ENCODE results near the gene ADGRA3. TPM values are rescaled to one million over a fixed set of nuclear protein-coding genes. Genes with fewer than 3 reads are reported as not detected.

ADGRA3 gene
- total and polyA plus RNA-seq, 2 experiments from 2014 or later: 16.2 to 73.9 TPM

DNA sequence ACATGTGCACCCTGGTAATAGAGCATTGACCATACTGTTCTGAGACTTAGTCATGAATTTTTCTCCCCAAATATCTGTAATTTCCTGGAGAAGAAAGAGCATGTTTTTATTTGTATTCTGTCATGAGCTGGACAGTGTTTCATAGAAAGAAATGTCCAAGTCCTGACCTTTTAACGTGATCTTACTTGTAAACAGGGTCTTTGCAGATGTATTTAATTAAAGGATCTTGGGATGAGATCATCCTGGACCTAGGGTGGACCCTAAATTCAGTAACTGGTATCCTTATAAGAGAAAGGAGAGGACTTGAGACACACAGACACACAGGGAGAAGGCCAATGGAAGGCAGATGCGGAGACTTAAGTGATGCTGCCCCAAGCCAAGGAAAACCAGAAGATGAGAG, 3.6 kb downstream of the ADGRA3 start:
- Histone ChIP-seq H3K4me3 (0 out of 2 replicates have a peak overlapping the region, but pooled peaks have one; percentile 13), H4K20me1 (replicated peaks; ENCODE audit: insufficient read depth) (peaks cover 42% of the 10 kb centered on the region), H3F3A (replicated peaks; ENCODE audit: low read depth) (peaks cover 4% of the 10 kb centered on the region; the same call in 1 of the 2 replicates), H3K27ac (ENCODE audit: low read depth) (no peak overlapping the region), H3K36me3 (ENCODE audit: insufficient read depth) (no peaks in the 10 kb centered on the region), H3K4me2 (no peak overlapping the region), H3K79me2 (replicated peaks; ENCODE audit: insufficient read depth) (no peaks in the 10 kb centered on the region), H3K27me3 (ENCODE audit: insufficient read depth) (no peaks in the 10 kb centered on the region), H2AFZ (no peak overlapping the region), H3K4me1 (ENCODE audit: insufficient read depth) (peaks cover 42% of the 10 kb centered on the region), H3K9me2 (ENCODE audit: insufficient read depth) (no peaks in the 10 kb centered on the region; the same call in 1 of the 2 replicates)
- TF ChIP-seq, protein P1, sequence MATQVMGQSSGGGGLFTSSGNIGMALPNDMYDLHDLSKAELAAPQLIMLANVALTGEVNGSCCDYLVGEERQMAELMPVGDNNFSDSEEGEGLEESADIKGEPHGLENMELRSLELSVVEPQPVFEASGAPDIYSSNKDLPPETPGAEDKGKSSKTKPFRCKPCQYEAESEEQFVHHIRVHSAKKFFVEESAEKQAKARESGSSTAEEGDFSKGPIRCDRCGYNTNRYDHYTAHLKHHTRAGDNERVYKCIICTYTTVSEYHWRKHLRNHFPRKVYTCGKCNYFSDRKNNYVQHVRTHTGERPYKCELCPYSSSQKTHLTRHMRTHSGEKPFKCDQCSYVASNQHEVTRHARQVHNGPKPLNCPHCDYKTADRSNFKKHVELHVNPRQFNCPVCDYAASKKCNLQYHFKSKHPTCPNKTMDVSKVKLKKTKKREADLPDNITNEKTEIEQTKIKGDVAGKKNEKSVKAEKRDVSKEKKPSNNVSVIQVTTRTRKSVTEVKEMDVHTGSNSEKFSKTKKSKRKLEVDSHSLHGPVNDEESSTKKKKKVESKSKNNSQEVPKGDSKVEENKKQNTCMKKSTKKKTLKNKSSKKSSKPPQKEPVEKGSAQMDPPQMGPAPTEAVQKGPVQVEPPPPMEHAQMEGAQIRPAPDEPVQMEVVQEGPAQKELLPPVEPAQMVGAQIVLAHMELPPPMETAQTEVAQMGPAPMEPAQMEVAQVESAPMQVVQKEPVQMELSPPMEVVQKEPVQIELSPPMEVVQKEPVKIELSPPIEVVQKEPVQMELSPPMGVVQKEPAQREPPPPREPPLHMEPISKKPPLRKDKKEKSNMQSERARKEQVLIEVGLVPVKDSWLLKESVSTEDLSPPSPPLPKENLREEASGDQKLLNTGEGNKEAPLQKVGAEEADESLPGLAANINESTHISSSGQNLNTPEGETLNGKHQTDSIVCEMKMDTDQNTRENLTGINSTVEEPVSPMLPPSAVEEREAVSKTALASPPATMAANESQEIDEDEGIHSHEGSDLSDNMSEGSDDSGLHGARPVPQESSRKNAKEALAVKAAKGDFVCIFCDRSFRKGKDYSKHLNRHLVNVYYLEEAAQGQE (IDR thresholded peaks at IDR 0.05; ENCODE audit: unreplicated experiment): no peak
- no peak for TF ChIP-seq STAT1 (IDR thresholded peaks at IDR 0.05; ENCODE audit: unreplicated experiment)
- no peak for TF ChIP-seq EZH2 (IDR thresholded peaks at IDR 0.05; ENCODE audit: low read depth, unreplicated experiment)
- TF ChIP-seq, protein P2, sequence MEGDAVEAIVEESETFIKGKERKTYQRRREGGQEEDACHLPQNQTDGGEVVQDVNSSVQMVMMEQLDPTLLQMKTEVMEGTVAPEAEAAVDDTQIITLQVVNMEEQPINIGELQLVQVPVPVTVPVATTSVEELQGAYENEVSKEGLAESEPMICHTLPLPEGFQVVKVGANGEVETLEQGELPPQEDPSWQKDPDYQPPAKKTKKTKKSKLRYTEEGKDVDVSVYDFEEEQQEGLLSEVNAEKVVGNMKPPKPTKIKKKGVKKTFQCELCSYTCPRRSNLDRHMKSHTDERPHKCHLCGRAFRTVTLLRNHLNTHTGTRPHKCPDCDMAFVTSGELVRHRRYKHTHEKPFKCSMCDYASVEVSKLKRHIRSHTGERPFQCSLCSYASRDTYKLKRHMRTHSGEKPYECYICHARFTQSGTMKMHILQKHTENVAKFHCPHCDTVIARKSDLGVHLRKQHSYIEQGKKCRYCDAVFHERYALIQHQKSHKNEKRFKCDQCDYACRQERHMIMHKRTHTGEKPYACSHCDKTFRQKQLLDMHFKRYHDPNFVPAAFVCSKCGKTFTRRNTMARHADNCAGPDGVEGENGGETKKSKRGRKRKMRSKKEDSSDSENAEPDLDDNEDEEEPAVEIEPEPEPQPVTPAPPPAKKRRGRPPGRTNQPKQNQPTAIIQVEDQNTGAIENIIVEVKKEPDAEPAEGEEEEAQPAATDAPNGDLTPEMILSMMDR (conservative IDR thresholded peaks at IDR 0.05; ENCODE audit: low read depth in 2 of 2): no peak
- Mint-ChIP-seq H3K4me1 (peaks cover 52% of the 10 kb centered on the region), H3K27ac (no peak overlapping the region), H3K9me3 (peaks cover 5% of the 10 kb centered on the region; the same call in 2 of the 3 replicates), H3K27me3 (ENCODE audit: insufficient read depth, low read depth, poor library complexity) (peaks cover 11% of the 10 kb centered on the region), H3K4me3 (no peak overlapping the region; the same call in 2 of the 3 replicates), H3K36me3 (ENCODE audit: low read depth) (peaks cover 13% of the 10 kb centered on the region)
- no peak for DNase-seq (ENCODE audit: low spot score)
- no peak for ATAC-seq

DNA sequence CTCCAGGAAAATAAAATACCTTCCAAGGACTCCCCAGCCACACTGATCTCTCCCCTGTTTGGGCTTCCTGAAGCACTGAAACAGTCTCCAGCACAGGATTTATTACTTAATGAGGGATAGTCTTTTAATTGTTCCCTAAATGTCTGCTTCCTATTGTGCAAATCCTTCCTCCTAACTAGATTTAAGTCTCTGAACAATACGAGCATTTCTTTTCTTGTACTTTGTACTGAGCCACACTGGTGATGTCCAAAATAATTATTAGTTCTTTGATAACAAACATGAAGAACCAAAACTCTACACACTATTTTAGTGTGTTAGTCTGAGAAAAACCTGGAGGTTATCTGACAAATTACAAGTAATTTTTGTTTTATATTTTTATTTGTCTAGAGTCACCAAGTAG, 5.1 kb downstream of the ADGRA3 start:
- peaks cover 56% of the 10 kb centered on the region for H3K4me1 Mint-ChIP-seq
- no peaks in the 10 kb centered on the region; the same call in 2 of the 3 replicates for H3K9me3 Mint-ChIP-seq
- peaks cover 11% of the 10 kb centered on the region for H3K36me3 Mint-ChIP-seq (ENCODE audit: low read depth)
- H3K4me3 Mint-ChIP-seq: no peak overlapping the region; the same call in 2 of the 3 replicates
- Histone ChIP-seq H3K27me3 (ENCODE audit: insufficient read depth) (no peaks in the 10 kb centered on the region), H3K4me1 (ENCODE audit: insufficient read depth) (peaks cover 49% of the 10 kb centered on the region), H3K79me2 (replicated peaks; ENCODE audit: insufficient read depth) (no peaks in the 10 kb centered on the region), H3F3A (replicated peaks; ENCODE audit: low read depth) (no peaks in the 10 kb centered on the region; the same call in 1 of the 2 replicates), H3K9me2 (ENCODE audit: insufficient read depth) (no peaks in the 10 kb centered on the region), H3K27ac (ENCODE audit: low read depth) (no peak overlapping the region), H3K4me2 (no peak overlapping the region), H3K36me3 (ENCODE audit: insufficient read depth) (no peaks in the 10 kb centered on the region), H2AFZ (no peak overlapping the region), H3K4me3 (no peak overlapping the region), H4K20me1 (replicated peaks; ENCODE audit: insufficient read depth) (peaks cover 57% of the 10 kb centered on the region)
- peaks cover 3% of the 10 kb centered on the region for H3K27me3 Mint-ChIP-seq (ENCODE audit: insufficient read depth, low read depth, poor library complexity)
- H3K27ac Mint-ChIP-seq: no peak overlapping the region
- DNase-seq (ENCODE audit: low spot score) (no peak), ATAC-seq (no peak)
- TF ChIP-seq STAT1 (IDR thresholded peaks at IDR 0.05; ENCODE audit: unreplicated experiment) (no peak), EZH2 (IDR thresholded peaks at IDR 0.05; ENCODE audit: low read depth, unreplicated experiment) (no peak), ZNF331 (CRISPR knock-in tag; IDR thresholded peaks at IDR 0.05; ENCODE audit: low read depth) (no peak), POLR2AphosphoS5 (IDR thresholded peaks at IDR 0.05; ENCODE audit: low read depth) (no peak), ZNF114 (CRISPR knock-in tag; IDR thresholded peaks at IDR 0.05) (no peak), EZH2phosphoT487 (IDR thresholded peaks at IDR 0.05; ENCODE audit: unreplicated experiment) (no peak), NANOG (IDR thresholded peaks at IDR 0.05; ENCODE audit: borderline replicate concordance) (no peak), JUNB (IDR thresholded peaks at IDR 0.05; ENCODE audit: unreplicated experiment) (no peak)
- TF ChIP-seq, protein P3, sequence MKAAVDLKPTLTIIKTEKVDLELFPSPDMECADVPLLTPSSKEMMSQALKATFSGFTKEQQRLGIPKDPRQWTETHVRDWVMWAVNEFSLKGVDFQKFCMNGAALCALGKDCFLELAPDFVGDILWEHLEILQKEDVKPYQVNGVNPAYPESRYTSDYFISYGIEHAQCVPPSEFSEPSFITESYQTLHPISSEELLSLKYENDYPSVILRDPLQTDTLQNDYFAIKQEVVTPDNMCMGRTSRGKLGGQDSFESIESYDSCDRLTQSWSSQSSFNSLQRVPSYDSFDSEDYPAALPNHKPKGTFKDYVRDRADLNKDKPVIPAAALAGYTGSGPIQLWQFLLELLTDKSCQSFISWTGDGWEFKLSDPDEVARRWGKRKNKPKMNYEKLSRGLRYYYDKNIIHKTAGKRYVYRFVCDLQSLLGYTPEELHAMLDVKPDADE (IDR thresholded peaks at IDR 0.05): no peak
- TF ChIP-seq, protein P1 (IDR thresholded peaks at IDR 0.05; ENCODE audit: unreplicated experiment): no peak

All from GM23338 (cell line).